Stimulated activated CD4-positive, alpha-beta T cell treated with anti-CD3 and anti-CD28 coated beads, Interleukin-4, amount 100 ng/mL, for 1 hour (primary cell): Measurements from ENCODE around the gene FXYD1.
A peak's percentile ranks its signal among the peaks of the same experiment; 100 is the strongest.
"Not testable (repeated sequence)": the region's sequence is repeated elsewhere in the genome, so short reads cannot be mapped to it uniquely, and the experiment has no call there.

Source experiments
- DNase-seq: peaks from one replicate; pipeline ENCODE4 v3.0.0-alpha.2; 2020

FXYD1 gene

DNA sequence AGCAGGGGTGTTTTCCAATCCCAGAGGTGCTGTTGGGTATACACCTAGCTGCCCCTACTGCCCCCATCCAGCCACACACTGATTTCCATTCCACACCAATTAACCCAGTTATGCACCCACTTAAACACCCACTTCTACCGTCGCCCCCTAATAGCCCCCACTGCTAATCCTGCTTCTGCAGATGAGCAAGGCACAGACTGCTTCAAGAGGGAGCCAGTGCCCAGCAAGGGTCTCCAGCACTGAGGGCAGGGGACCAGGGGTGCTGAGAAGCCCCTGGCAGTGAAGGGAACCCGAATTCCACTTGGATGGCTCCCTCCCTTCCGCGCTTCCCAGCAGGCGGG, 5.6 kb downstream of the FXYD1 start:
- no peak for DNase-seq

DNA sequence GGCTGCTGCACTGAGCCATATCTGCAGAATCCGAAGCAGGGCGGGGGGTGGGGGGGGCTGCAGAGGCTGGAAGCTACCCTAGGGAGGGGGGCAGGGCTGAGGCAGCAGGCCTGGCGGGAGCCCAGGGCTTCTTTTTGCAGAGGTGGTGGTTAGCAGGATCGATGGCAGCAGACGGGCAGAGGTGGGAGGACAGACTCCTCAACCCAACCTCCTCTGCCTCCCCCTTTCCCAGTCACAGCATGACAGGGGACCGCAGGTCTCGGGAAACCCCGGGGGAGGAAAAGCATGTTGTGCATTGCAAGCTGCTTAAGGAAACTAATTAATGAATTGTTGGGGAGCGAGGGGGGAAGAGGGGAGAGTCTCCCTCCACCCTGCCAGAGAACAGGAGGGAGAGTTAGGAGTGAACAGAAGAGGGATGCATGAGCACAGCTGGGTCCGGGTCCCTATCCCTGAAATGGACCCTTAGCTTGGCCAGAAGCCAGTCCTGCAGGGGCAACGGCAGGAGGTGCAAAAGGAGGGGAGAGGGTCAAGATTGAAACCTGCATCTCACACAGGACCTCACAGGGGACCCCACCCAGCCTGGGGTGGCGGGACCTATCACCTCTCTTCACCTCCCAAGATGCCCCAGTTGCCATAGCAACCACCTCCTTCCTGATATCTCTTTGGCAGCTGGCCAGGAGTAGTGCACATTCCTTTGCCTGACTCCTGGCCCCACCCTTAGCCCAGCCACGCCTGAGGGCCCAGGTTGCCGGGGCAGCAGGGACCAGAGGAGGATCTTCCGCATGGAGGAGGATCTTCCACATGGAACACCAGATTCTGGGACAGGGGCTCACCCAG, 6.2 kb downstream of the FXYD1 start:
- DNase-seq, result no peak

DNA sequence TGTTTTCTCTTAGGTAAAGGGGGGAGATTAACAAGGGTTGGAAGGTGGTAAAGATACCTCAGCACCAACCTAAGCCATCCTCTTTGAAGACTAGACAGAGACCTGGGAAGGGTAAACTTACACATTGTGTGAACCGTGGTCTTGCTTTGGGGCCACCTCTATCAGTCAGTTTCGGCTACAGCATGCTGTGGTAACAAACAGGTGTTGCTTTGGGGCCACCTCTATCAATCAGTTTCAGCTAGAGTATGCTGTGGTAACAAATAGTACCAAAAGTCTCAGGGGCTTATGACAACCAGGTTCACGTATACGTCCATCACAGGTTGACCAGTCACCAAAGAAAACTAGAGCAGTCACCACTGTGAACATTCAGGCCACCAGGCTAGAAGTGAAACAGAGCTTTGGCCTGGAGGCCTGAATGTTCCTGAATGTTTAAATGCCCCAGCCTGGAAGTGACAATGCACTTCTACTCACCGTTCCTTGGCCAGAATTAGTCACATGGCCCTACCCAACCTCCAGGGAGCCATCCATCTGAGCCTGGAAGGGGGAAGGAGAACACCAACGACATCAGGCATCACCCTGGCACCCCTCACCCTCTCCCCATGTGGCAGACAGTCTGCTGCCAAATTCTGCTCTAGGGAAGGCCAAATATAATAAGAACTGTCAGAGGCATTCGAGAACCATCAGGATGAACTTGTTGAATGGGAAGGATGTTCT, 8.3 kb downstream of the FXYD1 start:
- DNase-seq, result no peak

DNA sequence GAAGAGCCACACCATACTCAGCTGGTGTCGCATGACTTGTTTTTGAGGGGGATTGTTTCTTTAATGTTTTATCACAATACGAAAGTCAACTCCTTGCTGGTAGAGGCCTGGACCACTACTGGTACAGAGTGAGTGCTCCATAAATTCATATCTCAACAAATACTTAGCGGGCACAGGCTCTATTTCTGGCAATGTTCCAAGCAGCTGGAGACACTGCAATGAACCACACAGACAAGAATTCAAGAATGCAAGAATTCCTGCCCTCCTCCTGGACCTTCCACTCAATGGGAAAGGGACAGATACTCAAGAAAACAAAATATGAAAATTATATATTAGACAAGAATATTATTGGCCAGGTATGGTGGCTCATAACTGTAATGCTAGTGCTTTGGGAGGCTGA, 10.8 kb downstream of the FXYD1 start:
- DNase-seq, result no peak

DNA sequence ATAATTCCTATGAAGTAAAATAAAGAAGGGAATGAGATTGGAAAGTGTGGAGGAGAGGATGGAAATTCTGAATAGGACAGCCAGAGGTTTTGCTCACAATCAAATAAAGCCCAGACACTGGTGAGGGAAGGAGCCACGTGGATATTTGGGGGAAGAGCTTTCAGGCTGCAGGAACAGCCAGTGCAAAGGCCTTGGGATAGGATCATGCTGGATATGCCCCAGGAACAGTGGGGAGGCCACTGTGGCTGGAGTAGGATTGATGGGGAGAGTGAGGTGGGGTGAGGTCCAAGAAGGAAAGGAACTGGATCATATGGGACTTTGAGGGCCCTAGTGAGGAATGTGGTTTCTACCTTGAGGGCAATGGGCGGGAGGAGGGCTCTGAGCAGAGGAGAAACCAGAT, 11.8 kb downstream of the FXYD1 start:
- DNase-seq, result no peak

DNA sequence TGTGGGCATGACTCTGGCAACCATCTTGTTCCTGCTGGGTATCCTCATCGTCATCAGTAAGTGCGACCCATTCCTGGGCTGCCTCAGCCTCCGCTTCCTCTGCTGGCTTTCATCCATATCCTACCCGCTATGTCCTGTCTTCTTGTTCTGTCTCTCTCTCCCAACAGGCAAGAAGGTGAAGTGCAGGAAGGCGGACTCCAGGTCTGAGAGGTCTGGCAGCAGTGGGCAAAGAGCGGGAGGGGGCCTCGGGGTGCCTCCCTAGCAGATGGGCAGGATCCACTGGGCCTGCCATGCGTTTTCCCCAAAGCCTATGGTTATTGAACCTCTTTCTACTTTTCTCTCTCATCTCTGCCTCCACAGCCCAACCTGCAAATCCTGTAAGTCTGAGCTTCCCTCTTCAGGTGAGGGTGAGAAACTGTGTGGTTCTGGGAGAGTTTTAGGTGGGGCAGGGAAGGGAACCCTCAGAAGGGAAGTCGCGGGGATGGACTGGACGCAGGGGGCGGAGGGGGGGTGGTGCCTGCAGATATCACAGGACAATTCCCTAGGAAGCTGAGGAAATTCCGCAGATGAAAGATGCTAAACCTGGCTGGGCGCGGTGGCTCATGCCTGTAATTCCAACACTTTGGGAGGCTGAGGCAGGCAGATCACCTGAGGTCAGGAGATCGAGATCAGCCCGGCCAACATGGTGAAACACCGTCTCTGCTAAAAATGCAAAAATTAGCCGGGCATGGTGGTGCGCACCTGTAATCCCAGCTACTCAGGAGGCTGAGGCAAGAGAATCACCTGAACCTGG, 12.8 kb downstream of the FXYD1 start:
- DNase-seq, result no peak

DNA sequence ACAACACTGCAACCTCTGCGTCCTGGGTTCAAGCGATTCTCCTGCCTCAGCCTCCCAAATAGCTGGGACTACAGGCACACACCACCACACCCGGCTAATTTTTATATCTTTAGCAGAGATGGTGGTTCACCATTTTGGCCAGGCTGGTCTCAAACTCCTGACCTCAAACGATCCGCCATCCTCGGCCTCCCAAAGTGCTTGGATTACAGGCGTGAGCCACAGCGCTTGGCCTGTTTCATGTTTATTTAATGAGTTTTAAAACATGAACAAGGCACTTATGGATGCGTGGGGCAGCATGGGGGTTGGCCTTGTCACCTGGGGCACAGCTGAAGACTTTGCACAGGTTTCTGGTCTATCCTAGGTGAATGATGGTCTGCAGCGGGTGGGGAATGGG, 14.5 kb downstream of the FXYD1 start:
- DNase-seq, result not testable (repeated sequence)

DNA sequence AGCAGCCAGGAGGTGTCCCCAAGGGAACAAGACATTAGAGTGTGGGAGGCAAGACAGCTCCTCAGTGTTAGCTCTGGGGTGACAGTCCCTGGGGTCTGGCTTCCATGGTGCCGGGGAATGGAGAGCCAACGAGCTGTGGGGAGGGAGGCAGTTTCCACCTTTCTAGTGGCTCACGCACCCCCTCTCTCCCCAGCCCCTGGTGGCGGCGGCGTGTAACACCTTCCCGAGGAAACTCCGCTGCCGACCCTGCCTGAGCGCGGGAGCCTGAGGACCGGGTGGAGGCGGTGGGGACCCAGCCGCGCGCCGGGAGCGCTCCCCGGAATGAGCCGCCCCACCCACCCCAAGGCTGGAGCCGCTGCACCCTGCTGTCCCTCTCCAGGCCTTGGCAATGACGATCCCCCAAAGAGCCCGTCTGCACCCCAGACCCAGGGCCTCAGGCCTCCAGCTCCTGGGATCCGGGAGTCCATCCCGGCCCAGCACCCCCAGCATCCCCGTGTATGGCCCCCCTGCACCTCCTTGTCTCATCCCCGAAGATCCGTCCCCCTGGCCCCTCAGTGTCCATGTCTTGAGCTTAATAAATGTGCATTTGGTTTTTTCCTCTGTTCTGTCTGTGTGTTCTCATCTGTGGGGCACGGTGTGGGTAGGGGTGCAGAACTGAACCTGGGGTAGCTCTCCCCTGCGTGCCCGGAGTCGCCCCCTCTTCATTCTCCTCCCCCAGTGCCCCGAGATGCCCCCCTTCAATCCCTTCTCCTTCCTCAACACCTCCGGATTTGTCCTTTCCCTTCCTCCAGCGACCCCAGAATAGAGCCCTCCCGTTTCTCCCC, 15.3 kb downstream of the FXYD1 start:
- DNase-seq, result peak; percentile 79

DNA sequence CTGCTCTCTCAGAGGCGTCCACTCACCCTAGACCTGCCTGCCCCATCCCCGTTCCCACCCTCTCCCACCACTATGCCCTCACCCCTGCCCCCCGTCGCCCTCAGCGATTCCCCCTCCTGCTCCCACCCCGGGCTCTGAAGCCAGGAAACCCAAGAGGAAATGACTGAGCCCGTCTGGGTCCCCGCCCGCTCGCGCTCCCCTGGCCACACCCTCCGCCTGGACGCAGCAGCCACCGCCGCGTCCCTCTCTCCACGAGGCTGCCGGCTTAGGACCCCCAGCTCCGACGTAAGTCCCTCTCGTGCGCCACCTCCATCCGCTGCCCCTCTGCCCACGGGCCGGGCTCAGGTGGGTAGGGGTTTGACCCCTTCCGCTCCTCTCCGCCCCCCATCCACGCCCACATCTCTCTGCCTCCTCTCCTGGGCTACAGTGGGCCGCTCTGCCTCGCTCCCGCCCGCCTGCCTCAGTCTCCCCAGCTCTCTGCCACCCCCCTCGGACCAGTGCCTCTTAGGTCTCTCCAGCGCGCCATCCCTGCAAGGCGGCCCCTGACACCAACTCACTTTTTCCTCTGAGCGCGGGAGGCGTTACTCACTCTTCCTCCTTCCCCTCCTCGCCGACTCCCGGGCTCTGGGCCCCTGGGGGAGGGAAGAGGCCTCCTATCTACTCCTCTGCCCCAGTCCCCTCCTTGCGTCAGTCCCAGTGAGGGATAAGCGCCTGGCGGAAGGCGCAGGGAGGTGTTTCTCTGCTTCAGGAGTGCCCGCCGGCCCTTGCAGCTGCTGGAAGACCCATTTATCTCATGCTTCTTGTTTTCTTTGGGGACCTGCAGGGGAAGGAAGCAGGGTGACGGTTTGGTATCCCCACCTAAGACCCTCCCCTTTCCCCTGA, 16.1 kb downstream of the FXYD1 start, which contains the start of gene FXYD5:
FXYD5 (plus strand) TSS at position 211 of the 882 bp plus-strand sequence. CDS start 816 bp downstream, outside the sequence.
- peak; percentile 82 for DNase-seq

DNA sequence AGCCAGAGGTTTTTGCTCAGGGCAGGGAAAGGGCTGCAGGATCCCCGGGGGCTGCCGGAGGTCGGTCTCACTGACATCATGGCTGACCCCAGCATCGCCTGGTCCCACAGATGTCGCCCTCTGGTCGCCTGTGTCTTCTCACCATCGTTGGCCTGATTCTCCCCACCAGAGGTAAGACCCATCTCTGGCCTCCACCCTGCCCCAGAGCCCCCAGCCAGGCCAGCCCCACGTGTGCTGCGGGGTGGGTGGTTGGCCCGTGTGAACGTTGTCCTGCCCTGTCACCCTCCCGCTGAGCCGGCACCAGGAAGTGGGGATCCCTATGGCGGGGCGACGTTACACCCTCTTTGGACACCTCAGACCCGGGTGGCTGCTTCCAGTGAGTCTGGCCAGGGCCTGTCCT, 16.8 kb downstream of the FXYD1 start:
- DNase-seq, result peak; percentile 37

DNA sequence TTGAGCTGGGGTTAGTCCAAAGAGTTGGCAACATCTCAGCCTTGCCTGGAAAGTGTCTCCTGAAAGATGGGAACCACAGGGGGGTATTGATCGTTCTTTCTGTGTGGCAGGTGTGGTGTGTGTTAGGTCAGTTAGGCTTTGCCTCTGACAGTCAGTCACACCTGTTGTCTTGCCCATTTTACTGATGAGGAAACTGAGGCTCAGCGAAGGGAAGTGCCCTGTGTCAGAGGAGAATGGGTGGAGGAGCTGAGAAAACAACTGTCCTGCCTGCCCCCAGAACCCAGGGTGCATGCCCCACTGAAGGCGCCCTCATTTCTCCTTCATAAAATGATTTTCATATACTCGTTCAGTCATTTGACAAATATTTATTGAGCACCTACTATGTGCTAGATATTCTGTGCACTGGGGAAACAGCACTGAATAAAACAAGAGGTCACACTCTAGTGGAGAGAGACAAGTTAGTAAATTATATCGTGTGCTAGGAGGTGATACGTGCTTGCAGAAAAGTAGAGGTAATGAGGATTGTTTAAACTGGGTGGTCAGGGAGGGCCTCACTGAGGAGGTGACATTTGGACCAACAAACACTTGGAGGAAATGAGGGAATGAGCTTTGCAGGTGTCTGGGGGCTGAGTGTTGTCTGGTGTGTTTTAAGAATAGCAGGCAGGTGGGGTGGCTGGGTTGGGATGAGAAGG, 17.5 kb downstream of the FXYD1 start:
- DNase-seq, result no peak

DNA sequence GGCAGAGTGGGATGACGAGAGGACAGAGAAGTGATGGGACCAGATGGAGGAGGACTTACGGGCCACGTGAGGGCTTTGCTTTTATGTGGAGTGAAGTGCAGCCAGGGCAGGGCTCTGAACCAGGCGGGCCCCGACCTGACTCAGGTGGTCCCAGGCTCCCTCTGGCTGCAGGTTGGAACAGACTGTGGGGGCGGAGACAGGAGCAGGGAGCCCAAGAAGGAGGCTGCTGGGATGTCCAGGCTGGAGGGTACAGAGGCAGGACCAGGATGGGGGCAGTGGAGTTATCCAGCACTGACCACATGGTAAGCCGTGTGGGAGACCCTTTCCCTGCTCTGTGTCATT, 18.0 kb downstream of the FXYD1 start:
- DNase-seq, result no peak

DNA sequence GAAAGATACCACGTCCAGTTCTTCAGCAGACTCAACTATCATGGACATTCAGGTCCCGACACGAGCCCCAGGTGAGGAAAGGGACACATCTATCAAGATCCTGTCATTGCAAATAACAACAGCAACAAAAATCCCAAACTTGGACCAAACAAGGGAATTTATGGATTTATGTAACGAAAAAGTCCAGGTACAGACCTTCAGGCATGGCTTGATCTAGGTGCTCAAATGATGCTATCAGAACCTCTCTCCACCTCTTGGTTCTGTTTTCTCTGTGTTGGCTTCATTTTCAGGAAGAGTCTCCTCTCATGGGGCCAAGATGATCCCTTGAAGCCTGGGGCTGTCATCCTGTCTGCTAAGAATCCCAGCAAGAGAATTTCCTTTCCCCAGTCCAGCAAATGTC, 18.8 kb downstream of the FXYD1 start:
- no peak for DNase-seq

DNA sequence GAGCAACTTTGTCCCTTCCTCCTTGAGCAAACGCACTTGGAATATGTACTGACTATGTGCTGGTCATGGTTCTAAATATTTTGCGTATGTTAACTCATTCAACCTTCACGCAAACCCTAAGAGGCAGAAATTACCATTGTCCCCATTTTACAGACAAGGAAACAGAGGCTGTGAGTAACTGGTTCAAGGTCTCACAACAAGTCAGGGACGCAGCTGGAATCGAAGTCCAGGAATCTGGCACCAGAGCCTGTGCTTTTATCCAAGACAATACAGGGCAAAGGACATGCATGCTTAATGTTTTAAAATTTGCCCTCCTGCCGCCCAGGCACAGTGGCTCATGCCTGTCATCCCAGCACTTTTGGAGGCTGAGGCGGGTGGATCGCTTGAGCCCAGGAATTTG, 21.0 kb downstream of the FXYD1 start:
- DNase-seq, result no peak

DNA sequence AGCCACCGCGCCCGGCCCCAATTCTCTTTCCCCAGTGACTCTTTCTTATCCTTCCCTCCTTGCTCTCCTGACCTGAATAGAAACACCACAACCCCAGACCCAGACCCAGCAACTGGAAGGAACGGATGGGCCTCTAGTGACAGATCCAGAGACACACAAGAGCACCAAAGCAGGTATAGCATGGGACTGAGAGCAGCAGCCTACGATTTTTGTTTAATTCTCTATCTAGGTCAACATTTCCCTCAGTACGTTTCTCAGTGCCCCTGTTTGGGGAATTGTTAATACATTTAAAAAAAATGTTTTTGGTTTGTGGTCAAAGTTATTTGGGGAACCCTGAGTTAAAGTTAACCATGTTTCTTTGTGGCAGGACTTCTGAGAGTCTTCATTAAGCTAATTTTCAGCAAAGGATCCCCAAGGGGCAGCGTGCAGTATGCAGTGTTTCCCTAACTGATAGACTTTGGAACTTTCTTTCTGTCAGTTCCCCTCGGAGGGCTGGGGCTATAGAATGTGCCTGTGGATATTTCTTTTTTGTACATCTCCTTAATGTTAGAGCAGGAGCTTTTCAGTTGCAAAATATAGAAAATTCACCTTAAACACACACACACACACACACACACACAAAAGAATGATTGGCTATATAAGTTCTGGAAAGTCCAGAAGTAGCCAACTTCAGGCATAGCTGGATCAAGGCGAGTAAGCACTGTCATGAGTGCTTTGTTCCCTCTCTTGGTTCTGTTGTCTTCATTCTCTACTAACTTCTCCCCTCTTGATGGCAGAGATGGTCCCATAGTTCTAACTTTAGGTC, 22.2 kb downstream of the FXYD1 start:
- no peak for DNase-seq

DNA sequence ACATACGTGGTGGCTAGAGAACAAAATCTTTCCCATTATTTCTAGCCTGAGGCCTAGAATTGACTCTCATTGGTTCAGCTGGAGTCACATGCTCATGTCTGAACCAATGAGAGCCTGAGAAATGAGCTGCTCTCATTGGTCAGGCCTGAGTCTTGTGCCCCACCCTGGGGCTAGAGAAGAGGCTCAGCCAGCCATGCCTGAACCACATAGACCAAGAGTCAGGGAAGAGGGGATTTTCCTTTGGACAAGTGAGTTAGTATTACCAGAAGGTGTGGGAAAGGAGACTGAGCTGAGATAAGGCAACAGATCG, 22.8 kb downstream of the FXYD1 start:
- no peak for DNase-seq

DNA sequence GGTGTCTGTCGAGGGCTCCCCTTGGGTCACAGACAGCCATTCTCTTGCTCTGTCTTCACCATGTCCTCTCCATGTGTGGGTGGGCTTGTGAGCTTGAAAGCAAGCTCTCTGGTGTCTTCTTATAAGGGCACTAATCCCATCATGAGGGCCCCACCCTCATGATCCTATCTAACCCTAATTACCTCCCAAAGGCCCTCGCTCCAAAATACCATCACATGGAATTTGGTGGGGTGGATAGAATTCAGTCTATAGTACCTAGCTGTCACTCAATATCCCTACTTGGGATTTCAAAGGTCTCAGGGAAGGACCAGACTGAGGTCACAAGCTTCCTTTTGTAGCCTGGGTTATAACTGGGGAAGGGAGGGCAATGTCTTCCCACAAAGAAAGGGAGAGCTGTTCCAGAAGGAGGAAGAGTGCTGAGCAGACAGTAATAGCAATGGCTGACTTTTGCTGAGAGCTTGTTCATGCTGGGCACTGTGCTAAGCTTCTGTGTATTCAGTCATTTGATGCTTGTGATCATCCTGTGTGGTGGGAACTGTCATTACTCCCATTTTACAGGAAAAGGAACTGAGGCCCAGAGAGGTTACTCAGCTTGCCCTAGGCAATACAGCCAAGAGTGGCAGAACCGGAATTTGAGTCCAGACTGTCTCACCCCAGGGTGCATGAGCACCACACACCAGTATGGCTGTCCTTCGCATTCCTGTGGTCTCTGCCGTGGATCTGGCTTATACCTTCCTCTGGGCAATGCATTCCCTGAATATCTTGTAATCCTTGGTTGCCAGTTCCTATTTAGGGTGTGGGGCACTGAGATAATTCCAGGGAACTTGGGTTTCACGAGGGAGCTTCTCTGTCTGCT, 24.1 kb downstream of the FXYD1 start:
- DNase-seq, result no peak

DNA sequence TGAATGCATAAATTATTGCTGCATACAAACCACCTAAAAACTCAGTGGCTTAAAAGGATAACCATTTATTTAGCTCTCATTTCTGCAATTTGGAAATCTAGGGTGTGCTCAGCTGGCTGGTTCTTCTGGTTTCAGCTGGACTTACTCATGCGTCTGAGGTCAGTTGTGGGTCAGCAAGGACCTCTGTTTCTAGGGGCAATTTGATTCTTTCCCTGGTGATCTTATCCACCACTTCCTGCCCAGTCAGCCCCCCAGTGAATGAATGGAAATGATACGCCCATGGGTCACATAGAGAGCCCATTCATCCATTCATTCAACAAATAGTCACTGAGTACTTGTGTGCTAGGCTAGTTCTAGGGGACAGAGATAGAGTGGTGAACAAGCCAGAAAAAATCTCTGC, 25.8 kb downstream of the FXYD1 start:
- no peak for DNase-seq
